Measurements from ENCODE around the gene ZGPAT. TPM values are rescaled to one million over a fixed set of nuclear protein-coding genes. Genes with fewer than 3 reads are reported as not detected.
A peak's percentile ranks its signal among the peaks of the same experiment; 100 is the strongest.

The ZGPAT gene
- total and polyA plus RNA-seq, 2 of the 13 experiments (the other 11 are each of a cell fraction or from before 2014, with no cell fraction given) = 23.0 to 41.9 TPM

DNA sequence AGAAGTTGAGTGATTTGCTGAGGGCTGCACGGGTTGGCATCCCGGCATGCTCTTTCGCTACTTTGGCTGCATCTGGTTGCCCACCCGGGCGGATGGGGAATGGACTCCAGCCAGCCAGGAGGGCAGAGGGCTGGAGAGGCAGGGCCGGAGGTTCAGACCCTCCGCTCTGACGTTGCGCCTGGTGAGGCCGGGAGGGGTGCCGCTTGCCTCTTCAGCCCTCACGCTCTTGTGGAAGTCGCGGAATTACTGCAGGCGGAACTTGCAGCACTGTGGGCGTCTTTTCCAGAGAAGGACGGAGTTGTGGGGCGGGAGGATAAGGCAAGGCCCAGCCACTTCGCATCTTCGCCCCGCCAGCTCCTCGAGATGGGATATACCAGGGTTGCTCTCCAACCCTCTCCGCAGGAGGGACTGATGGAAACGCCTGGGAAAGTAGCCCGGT lies 49.1 kb upstream of the ZGPAT start (continued):
- TF ChIP-seq, protein P1, sequence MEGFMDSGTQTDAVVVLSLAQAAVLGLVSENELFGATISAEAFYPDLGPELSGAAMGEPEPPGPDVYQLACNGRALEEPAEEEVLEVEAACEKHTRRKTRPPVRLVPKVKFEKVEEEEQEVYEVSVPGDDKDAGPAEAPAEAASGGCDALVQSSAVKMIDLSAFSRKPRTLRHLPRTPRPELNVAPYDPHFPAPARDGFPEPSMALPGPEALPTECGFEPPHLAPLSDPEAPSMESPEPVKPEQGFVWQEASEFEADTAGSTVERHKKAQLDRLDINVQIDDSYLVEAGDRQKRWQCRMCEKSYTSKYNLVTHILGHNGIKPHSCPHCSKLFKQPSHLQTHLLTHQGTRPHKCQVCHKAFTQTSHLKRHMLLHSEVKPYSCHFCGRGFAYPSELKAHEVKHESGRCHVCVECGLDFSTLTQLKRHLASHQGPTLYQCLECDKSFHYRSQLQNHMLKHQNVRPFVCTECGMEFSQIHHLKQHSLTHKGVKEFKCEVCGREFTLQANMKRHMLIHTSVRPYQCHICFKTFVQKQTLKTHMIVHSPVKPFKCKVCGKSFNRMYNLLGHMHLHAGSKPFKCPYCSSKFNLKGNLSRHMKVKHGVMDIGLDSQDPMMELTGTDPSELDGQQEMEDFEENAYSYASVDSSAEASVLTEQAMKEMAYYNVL (CRISPR knock-in tag; IDR thresholded peaks at IDR 0.05; ENCODE audit: borderline replicate concordance) = 0 out of 2 replicates have a peak, but pooled peaks have one; percentile 15
- TF ChIP-seq ZNF451 (CRISPR knock-in tag; IDR thresholded peaks at IDR 0.05) = no peak
- no peak for TF ChIP-seq ZNF652 (CRISPR knock-in tag; IDR thresholded peaks at IDR 0.05; ENCODE audit: borderline replicate concordance, low read depth)
- TF ChIP-seq KLF6 (CRISPR knock-in tag; IDR thresholded peaks at IDR 0.05) = no peak
- no peak for TF ChIP-seq ZBTB1 (CRISPR knock-in tag; IDR thresholded peaks at IDR 0.05; ENCODE audit: borderline replicate concordance)
- TF ChIP-seq, protein P2, sequence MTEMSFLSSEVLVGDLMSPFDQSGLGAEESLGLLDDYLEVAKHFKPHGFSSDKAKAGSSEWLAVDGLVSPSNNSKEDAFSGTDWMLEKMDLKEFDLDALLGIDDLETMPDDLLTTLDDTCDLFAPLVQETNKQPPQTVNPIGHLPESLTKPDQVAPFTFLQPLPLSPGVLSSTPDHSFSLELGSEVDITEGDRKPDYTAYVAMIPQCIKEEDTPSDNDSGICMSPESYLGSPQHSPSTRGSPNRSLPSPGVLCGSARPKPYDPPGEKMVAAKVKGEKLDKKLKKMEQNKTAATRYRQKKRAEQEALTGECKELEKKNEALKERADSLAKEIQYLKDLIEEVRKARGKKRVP (CRISPR knock-in tag; IDR thresholded peaks at IDR 0.05) = no peak
- no peak for TF ChIP-seq HOXA9 (CRISPR knock-in tag; IDR thresholded peaks at IDR 0.05; ENCODE audit: borderline replicate concordance)
- TF ChIP-seq, protein P3, sequence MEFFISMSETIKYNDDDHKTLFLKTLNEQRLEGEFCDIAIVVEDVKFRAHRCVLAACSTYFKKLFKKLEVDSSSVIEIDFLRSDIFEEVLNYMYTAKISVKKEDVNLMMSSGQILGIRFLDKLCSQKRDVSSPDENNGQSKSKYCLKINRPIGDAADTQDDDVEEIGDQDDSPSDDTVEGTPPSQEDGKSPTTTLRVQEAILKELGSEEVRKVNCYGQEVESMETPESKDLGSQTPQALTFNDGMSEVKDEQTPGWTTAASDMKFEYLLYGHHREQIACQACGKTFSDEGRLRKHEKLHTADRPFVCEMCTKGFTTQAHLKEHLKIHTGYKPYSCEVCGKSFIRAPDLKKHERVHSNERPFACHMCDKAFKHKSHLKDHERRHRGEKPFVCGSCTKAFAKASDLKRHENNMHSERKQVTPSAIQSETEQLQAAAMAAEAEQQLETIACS (CRISPR knock-in tag; IDR thresholded peaks at IDR 0.05) = no peak
- TF ChIP-seq GABPA (IDR thresholded peaks at IDR 0.05; ENCODE audit: low read depth, low read length) = no peak
- no peak for TF ChIP-seq GABPA (CRISPR knock-in tag; IDR thresholded peaks at IDR 0.05; ENCODE audit: low read depth)
- TF ChIP-seq ZNF12 (CRISPR knock-in tag; IDR thresholded peaks at IDR 0.05) = no peak
- TF ChIP-seq, protein P4, sequence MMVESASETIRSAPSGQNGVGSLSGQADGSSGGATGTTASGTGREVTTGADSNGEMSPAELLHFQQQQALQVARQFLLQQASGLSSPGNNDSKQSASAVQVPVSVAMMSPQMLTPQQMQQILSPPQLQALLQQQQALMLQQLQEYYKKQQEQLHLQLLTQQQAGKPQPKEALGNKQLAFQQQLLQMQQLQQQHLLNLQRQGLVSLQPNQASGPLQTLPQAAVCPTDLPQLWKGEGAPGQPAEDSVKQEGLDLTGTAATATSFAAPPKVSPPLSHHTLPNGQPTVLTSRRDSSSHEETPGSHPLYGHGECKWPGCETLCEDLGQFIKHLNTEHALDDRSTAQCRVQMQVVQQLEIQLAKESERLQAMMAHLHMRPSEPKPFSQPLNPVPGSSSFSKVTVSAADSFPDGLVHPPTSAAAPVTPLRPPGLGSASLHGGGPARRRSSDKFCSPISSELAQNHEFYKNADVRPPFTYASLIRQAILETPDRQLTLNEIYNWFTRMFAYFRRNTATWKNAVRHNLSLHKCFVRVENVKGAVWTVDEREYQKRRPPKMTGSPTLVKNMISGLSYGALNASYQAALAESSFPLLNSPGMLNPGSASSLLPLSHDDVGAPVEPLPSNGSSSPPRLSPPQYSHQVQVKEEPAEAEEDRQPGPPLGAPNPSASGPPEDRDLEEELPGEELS (CRISPR knock-in tag; IDR thresholded peaks at IDR 0.05) = no peak
- TF ChIP-seq, protein P5, sequence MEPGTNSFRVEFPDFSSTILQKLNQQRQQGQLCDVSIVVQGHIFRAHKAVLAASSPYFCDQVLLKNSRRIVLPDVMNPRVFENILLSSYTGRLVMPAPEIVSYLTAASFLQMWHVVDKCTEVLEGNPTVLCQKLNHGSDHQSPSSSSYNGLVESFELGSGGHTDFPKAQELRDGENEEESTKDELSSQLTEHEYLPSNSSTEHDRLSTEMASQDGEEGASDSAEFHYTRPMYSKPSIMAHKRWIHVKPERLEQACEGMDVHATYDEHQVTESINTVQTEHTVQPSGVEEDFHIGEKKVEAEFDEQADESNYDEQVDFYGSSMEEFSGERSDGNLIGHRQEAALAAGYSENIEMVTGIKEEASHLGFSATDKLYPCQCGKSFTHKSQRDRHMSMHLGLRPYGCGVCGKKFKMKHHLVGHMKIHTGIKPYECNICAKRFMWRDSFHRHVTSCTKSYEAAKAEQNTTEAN (CRISPR knock-in tag; conservative IDR thresholded peaks at IDR 0.05) = 0 out of 2 replicates have a peak, but pooled peaks have one; percentile 12
- TF ChIP-seq ZNF547 (CRISPR knock-in tag; IDR thresholded peaks at IDR 0.05) = no peak
- TF ChIP-seq ZNF432 (CRISPR knock-in tag; IDR thresholded peaks at IDR 0.05; ENCODE audit: borderline replicate concordance) = no peak
- TF ChIP-seq, protein P6, sequence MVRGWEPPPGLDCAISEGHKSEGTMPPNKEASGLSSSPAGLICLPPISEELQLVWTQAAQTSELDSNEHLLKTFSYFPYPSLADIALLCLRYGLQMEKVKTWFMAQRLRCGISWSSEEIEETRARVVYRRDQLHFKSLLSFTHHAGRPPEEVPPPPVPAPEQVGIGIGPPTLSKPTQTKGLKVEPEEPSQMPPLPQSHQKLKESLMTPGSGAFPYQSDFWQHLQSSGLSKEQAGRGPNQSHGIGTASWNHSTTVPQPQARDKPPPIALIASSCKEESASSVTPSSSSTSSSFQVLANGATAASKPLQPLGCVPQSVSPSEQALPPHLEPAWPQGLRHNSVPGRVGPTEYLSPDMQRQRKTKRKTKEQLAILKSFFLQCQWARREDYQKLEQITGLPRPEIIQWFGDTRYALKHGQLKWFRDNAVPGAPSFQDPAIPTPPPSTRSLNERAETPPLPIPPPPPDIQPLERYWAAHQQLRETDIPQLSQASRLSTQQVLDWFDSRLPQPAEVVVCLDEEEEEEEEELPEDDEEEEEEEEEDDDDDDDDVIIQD (CRISPR knock-in tag; IDR thresholded peaks at IDR 0.05; ENCODE audit: low read depth) = no peak
- TF ChIP-seq HNF4G (IDR thresholded peaks at IDR 0.05; ENCODE audit: borderline replicate concordance, low read depth, low read length) = no peak
- no peak for TF ChIP-seq HNF4G (CRISPR knock-in tag; IDR thresholded peaks at IDR 0.05; ENCODE audit: borderline replicate concordance, low read depth)
- TF ChIP-seq PAWR (CRISPR knock-in tag; IDR thresholded peaks at IDR 0.05; ENCODE audit: borderline replicate concordance) = no peak
- TF ChIP-seq PAX8 (CRISPR knock-in tag; IDR thresholded peaks at IDR 0.05; ENCODE audit: borderline replicate concordance) = no peak
- no peak for TF ChIP-seq BRD4 (CRISPR knock-in tag; IDR thresholded peaks at IDR 0.05)
- TF ChIP-seq PCBP1 (IDR thresholded peaks at IDR 0.05; ENCODE audit: borderline replicate concordance, low read depth, low read length) = no peak
